ENCODE results near the gene ZBBX. TPM values are rescaled to one million over a fixed set of nuclear protein-coding genes. Genes with fewer than 3 reads are reported as not detected.
"Not testable (repeated sequence)": the region's sequence is repeated elsewhere in the genome, so short reads cannot be mapped to it uniquely, and the experiment has no call there.

Gene ZBBX
- total RNA-seq, result not detected
- long read RNA-seq, result 0 reads

GRCh38 chr3:167380004-167380689 lies at the start of gene ZBBX:
Gene ZBBX, minus strand, starts transcription at chr3:167380297. Its CDS starts 7,396 bp downstream, at chr3:167372901.
- intact Hi-C loops (cut with DNase I, micrococcal nuclease), result loop anchor here in 1 of 2 donors (5.0 kb wide), 1 partner anchor 502 kb away; no protein-coding TSS in a partner anchor
- peak; percentile 100 for ATAC-seq
- DNase-seq, result peak; percentile 63 to 87

DNA sequence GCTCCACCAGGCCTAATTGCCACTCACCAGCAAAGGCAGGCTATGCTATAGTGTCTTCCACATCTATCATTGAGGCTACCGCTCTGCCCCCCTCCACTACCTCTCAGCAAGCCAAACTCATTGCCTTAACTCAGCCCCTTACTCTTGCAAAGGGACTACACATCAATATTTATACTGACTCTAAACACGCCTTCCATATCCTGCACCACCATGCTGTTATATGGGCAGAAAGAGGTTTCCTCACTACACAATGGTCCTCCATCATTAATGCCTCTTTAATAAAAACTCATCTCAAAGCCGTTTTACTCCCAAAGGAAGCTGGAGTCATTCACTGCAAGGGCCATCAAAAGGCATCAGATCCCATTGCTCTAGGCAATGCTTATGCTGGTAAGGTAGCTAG lies 46.9 kb upstream of the ZBBX start:
- intact Hi-C loops (cut with DNase I, micrococcal nuclease); ATAC-seq; DNase-seq: not testable (repeated sequence)

- DNase-seq; ATAC-seq; intact Hi-C loops (cut with DNase I, micrococcal nuclease): not testable (repeated sequence)
Measured at GRCh38 chr3:167422396-167422795, 42.3 kb upstream of the ZBBX start.

DNA sequence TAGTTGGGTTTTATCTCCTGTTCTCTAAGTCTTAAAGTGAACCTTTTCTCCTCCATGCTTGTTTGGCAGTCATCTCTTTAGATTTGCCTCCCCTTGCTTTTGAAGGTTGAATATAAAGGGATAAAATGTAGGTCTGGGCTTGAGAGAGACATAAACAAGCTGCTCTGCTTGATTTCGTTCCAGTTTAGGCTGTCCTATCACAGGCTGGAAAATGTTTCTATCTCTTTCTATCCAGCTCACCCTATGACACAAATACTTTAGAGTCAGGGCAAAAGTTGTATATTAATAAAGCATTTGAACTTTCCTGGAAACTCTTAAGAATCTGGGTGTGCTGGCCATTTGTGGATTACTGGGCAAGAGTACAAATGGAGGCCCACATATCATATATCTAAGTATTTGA lies 29.5 kb upstream of the ZBBX start:
- intact Hi-C loops (cut with DNase I, micrococcal nuclease), result no loop called here
- DNase-seq (no peak), ATAC-seq (no peak)

DNA sequence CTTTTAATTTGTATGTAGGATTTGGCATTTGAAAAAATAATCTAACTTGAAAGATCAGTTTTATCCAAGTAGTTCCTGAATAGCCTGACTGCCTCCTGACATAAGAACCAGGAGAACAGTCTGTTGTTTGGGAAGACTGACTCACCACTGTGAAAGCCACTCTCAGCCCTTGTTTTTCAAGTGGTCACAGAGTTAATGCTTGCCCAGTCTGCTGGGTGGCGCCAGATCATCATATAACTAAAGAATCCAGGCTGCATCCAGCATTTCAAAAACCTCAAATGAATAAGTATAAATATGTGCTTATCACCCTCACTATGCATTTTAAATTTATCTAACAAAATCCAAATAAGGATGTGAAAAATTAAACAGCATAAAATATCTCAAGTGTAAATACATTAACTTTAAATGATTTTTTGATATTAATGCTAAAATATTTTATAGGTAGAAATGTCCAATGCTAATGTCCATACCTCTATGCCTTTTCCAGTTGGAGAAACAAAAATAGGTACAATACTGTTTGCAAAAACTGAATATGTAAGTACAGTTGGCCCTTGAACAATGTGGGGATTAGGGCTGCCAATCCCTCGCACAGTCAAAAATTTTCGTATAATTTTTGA lies 26.9 kb upstream of the ZBBX start:
- DNase-seq, result peak in 1 of 2 donors; percentile 3
- no peak for ATAC-seq
- intact Hi-C loops (cut with DNase I, micrococcal nuclease), result no loop called here

GRCh38 chr3:167397826-167398225 lies 17.7 kb upstream of the ZBBX start:
- DNase-seq (no peak), ATAC-seq (no peak)
- intact Hi-C loops (cut with DNase I, micrococcal nuclease), result no loop called here

- DNase-seq (no peak), ATAC-seq (no peak)
- intact Hi-C loops (cut with DNase I, micrococcal nuclease), result no loop called here
Measured at GRCh38 chr3:167396075-167396474, 16.0 kb upstream of the ZBBX start.

GRCh38 chr3:167394003-167394402 lies 13.9 kb upstream of the ZBBX start:
- ATAC-seq, result no peak
- intact Hi-C loops (cut with DNase I, micrococcal nuclease), result no loop called here
- no peak for DNase-seq

DNA sequence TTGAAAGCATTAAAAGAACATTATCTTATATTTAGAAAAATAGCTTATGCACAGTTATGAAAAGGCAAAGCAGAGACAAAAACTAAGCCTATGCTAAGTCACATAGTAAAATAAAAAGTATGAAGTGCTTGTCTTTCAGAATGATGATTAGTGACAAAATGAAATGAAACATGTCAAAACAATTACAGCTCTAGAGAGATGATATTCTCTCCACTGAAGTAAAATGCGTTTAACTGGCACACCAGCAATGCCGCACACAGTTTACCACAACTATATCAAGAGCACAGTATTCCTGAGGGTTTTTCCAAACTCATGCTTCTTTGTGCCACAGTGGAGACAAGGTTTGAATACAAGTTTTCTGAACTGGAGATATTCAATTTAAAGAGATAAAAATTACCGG lies 2.1 kb upstream of the ZBBX start:
- intact Hi-C loops (cut with DNase I, micrococcal nuclease), result loop anchor here in 1 of 2 donors (5.0 kb wide), 1 partner anchor 500 kb away; no protein-coding TSS in a partner anchor
- no peak for ATAC-seq
- no peak for DNase-seq

GRCh38 chr3:167375478-167375877 lies 4.6 kb downstream of the ZBBX start:
- intact Hi-C loops (cut with DNase I, micrococcal nuclease), result no loop called here
- ATAC-seq, result no peak
- DNase-seq, result no peak

DNA sequence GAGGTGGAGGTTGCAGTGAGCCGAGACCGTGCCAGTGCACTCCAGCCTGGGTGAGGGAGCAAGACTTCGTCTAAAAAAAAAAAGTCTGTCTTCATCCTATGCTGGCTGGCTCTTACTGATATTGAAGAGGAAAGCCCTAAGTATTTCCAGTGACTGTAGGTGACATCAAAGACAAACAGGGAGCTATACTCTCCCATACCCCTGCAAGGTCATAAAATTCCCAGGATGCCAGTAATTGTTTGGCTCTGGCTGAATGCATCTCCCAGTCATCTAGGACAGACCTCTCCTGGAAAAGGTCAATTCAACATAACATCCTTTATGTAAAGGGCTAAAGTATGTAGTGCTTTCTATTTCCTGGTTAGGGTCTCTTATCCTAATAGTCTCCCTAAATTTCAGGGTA lies 8.0 kb downstream of the ZBBX start:
- intact Hi-C loops (cut with DNase I, micrococcal nuclease), result no loop called here
- DNase-seq, result no peak
- ATAC-seq, result no peak

- DNase-seq (no peak), ATAC-seq (no peak)
- intact Hi-C loops (cut with DNase I, micrococcal nuclease), result no loop called here
Measured at GRCh38 chr3:167361948-167362347, 18.1 kb downstream of the ZBBX start.

DNA sequence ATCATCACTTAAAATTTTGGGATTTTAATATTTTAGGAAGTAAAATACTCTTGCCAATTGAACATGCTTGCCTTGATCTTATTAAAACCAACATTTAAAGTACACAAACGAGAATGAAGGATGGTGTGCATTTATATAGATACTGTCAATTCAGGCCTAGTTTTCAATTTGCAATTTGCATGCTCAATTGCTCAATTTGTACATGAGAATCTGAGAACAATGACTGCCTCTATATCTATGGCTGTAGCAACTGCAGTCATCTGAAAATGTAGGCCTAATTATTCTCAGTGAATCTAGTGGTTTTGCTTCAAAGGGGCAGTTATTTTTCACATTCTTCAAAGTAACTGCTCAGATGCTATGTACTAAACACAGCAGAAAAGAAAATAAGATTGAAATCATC lies 18.8 kb downstream of the ZBBX start:
- no peak for DNase-seq
- no peak for ATAC-seq
- intact Hi-C loops (cut with DNase I, micrococcal nuclease), result no loop called here

DNA sequence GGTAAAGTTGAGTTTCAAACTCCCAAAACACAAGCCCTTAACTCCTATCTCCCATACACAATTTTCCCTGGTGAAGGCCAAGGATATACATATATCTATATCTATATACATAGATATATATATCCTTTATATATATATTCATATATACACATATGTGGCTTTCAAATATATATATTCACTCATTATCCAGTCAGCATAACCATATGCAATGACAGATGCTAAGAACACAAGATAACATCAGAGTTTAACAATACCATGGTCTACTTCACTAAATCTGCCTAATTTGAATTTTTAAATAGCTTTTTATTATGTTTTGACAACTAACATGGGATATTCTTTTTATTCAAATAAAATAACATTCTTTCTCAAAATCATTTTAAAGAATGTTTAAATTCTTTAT lies 24.7 kb downstream of the ZBBX start:
- intact Hi-C loops (cut with DNase I, micrococcal nuclease), result no loop called here
- DNase-seq, result no peak
- ATAC-seq, result no peak

DNA sequence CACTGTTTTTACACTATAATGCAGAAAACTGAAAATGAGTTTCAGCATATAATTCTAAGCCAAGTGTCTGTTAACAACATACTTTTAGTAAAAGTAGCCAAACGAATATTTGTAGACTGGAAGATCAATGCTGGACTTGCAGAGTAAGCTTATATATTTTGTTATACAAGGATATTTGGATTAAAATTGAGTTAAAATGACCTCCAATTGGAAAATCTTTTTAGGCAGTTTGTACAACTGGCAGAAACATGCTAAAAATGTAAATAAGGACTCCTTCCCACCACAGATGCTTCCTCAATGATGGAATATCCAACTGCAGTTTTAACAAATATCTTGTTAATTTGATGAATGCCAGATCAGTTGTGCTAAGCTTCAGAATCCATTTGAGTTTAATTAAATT lies 25.3 kb downstream of the ZBBX start:
- ATAC-seq, result no peak
- DNase-seq, result no peak
- intact Hi-C loops (cut with DNase I, micrococcal nuclease), result no loop called here

DNA sequence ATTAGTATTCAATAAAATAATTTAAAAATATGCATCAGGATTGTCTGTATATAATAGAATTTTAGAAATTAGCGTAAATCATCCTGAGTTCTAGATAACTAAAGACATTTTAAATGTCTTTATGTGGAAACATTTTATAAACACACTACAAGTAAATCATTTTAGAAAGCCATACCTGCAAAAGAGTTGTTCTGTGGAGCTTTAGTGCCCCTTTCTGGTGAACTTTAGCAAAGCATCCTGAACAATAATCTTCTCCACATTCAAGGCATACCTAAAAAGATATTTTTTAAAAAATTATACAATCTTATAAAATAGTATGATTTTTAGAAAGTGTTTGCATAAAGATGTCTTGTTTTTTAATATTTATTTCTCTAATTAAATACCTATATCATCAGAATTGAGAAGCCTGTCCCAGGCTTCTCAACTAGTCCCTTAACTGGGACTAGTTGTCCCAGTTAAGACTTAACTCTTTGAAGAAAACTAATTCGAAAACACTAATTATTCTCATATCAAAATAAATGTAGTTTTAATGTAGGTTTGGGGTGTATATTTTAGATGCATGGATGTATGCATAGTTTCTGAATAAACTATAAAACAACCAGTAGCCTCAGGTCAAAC lies 29.7 kb downstream of the ZBBX start:
- intact Hi-C loops (cut with DNase I, micrococcal nuclease), result no loop called here
- ATAC-seq, result no peak

GRCh38 chr3:167346171-167346570 lies 33.9 kb downstream of the ZBBX start:
- ATAC-seq, result no peak
- intact Hi-C loops (cut with DNase I, micrococcal nuclease), result no loop called here
- DNase-seq, result no peak

More for the DNA sequence above, 29.7 kb downstream of the ZBBX start:
- DNase-seq, result no peak

- ATAC-seq (no peak), DNase-seq (no peak)
- intact Hi-C loops (cut with DNase I, micrococcal nuclease), result no loop called here
Measured at GRCh38 chr3:167330993-167331785, 48.9 kb downstream of the ZBBX start.

- DNase-seq, result no peak
- ATAC-seq, result no peak
- intact Hi-C loops (cut with DNase I, micrococcal nuclease), result no loop called here
Measured at GRCh38 chr3:167323572-167323971, 56.5 kb downstream of the ZBBX start.

All from left colon (tissue), 2 donors.